Measurements from ENCODE around the gene ZNF740. TPM values are rescaled to one million over a fixed set of nuclear protein-coding genes. Genes with fewer than 3 reads are reported as not detected.
"Not testable (repeated sequence)": the region's sequence is repeated elsewhere in the genome, so short reads cannot be mapped to it uniquely, and the experiment has no call there.

ZNF740 gene
- total RNA-seq, 2 experiments from 2014 or later: 31.6 to 58.2 TPM

- no TSS peak for BruUV-seq (replicated peaks)
- CTCF ChIA-PET (ENCODE audit: unreplicated experiment): no interaction called here
- Histone ChIP-seq H3K4me2 (ENCODE audit: low read length) (no peak overlapping the region), H3K9me3 (ENCODE audit: low read length) (no peaks in the 10 kb centered on the region), H3K79me2 (ENCODE audit: insufficient read depth, low read depth, low read length) (peaks cover 9% of the 10 kb centered on the region; the same call in 1 of the 2 replicates), H3K4me1 (ENCODE audit: insufficient read depth, low read length, poor library complexity, severe bottlenecking) (peaks cover 12% of the 10 kb centered on the region), H2AFZ (ENCODE audit: low read length) (no peak overlapping the region), H4K20me1 (ENCODE audit: insufficient read depth, low read length) (no peaks in the 10 kb centered on the region), H3K27ac (ENCODE audit: low read depth, low read length, poor library complexity, severe bottlenecking) (no peak overlapping the region), H3K36me3 (ENCODE audit: insufficient read depth, low read length) (no peaks in the 10 kb centered on the region), H3K9me2 (ENCODE audit: insufficient read depth, low read length) (no peaks in the 10 kb centered on the region), H3K4me3 (ENCODE audit: low read depth, low read length, poor library complexity, severe bottlenecking) (no peak overlapping the region)
- intact Hi-C loops (cut with micrococcal nuclease; ENCODE audit: unreplicated experiment): no loop called here
- POLR2A ChIA-PET: no interaction called here
- TF ChIP-seq EZH2phosphoT487 (IDR thresholded peaks at IDR 0.05; ENCODE audit: borderline replicate concordance, low read depth, low read length): no peak
- TF ChIP-seq CTCF (conservative IDR thresholded peaks at IDR 0.05; ENCODE audit: low read length): peak; percentile 63
- DNase-seq (ENCODE audit: low spot score): peak; percentile 38
These were observed 5.5 kb upstream of the ZNF740 start for GRCh38 chr12:53174881-53175491.

- no TSS peak for BruUV-seq (replicated peaks)
- no peak for TF ChIP-seq EZH2phosphoT487 (IDR thresholded peaks at IDR 0.05; ENCODE audit: borderline replicate concordance, low read depth, low read length)
- TF ChIP-seq CTCF (conservative IDR thresholded peaks at IDR 0.05; ENCODE audit: low read length): no peak
- Histone ChIP-seq H3K4me2 (ENCODE audit: low read length) (no peak overlapping the region), H3K9me3 (ENCODE audit: low read length) (peaks cover 2% of the 10 kb centered on the region; the same call in 1 of the 2 replicates), H3K36me3 (ENCODE audit: insufficient read depth, low read length) (peaks cover 2% of the 10 kb centered on the region), H3K9me2 (ENCODE audit: insufficient read depth, low read length) (no peaks in the 10 kb centered on the region), H3K4me1 (ENCODE audit: insufficient read depth, low read length, poor library complexity, severe bottlenecking) (peaks cover 18% of the 10 kb centered on the region), H3K27ac (ENCODE audit: low read depth, low read length, poor library complexity, severe bottlenecking) (no peak overlapping the region), H3K4me3 (ENCODE audit: low read depth, low read length, poor library complexity, severe bottlenecking) (no peak overlapping the region), H3K79me2 (ENCODE audit: insufficient read depth, low read depth, low read length) (peaks cover 17% of the 10 kb centered on the region), H4K20me1 (ENCODE audit: insufficient read depth, low read length) (no peaks in the 10 kb centered on the region), H2AFZ (ENCODE audit: low read length) (no peak overlapping the region)
- CTCF ChIA-PET (ENCODE audit: unreplicated experiment): no interaction called here
- POLR2A ChIA-PET: interaction anchor here (0.6 to 1.1 kb wide), 3 partner anchors 22 to 25 kb away, joined by 3 read pairs; no protein-coding TSS in a partner anchor
- DNase-seq (ENCODE audit: low spot score): no peak
- intact Hi-C loops (cut with micrococcal nuclease; ENCODE audit: unreplicated experiment): no loop called here
These were observed 3.8 kb upstream of the ZNF740 start for GRCh38 chr12:53176750-53177149.

- H4K20me1 ChIP-seq (ENCODE audit: insufficient read depth, low read length); intact Hi-C loops (cut with micrococcal nuclease; ENCODE audit: unreplicated experiment); H2AFZ ChIP-seq (ENCODE audit: low read length); H3K9me2 ChIP-seq (ENCODE audit: insufficient read depth, low read length); H3K27ac ChIP-seq (ENCODE audit: low read depth, low read length, poor library complexity, severe bottlenecking); H3K36me3 ChIP-seq (ENCODE audit: insufficient read depth, low read length); CTCF ChIA-PET (ENCODE audit: unreplicated experiment); BruUV-seq (replicated peaks); DNase-seq (ENCODE audit: low spot score); H3K4me2 ChIP-seq (ENCODE audit: low read length); H3K4me3 ChIP-seq (ENCODE audit: low read depth, low read length, poor library complexity, severe bottlenecking); H3K9me3 ChIP-seq (ENCODE audit: low read length): not testable (repeated sequence)
- Histone ChIP-seq H3K4me1 (ENCODE audit: insufficient read depth, low read length, poor library complexity, severe bottlenecking) (peaks cover 24% of the 10 kb centered on the region), H3K79me2 (ENCODE audit: insufficient read depth, low read depth, low read length) (peaks cover 24% of the 10 kb centered on the region)
- POLR2A ChIA-PET: interaction anchor here (0.8 to 1.1 kb wide), 2 partner anchors 21 to 22 kb away, joined by 3 read pairs; no protein-coding TSS in a partner anchor
These were observed 3.1 kb upstream of the ZNF740 start for GRCh38 chr12:53177447-53177846.

DNA sequence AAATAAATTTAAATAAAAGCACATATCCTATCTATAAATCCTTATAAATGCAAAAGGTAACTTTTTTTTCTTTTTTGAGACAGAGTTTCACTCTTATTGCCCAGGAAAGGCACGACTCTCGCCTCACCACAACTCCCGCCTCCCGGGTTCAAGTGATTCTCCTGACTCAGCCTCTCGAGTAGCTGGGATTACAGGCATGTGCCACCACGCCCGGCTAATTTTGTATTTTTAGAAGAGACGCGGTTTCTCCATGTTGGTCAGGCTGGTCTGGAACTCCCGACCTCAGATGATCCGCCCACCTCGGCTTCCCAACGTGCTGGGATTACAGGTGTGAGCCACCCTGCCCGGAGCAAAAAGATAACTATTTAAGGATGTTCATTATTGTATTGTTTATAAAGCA is 1.7 kb upstream of the ZNF740 start:
- H3K4me2 ChIP-seq (ENCODE audit: low read length): peak overlapping the region; percentile 100

More for the DNA sequence above, 1.7 kb upstream of the ZNF740 start:
- H3K4me3 ChIP-seq (ENCODE audit: low read depth, low read length, poor library complexity, severe bottlenecking); H3K9me2 ChIP-seq (ENCODE audit: insufficient read depth, low read length); H2AFZ ChIP-seq (ENCODE audit: low read length); H3K9me3 ChIP-seq (ENCODE audit: low read length); intact Hi-C loops (cut with micrococcal nuclease; ENCODE audit: unreplicated experiment); H3K27ac ChIP-seq (ENCODE audit: low read depth, low read length, poor library complexity, severe bottlenecking); H4K20me1 ChIP-seq (ENCODE audit: insufficient read depth, low read length); BruUV-seq (replicated peaks); DNase-seq (ENCODE audit: low spot score); CTCF ChIA-PET (ENCODE audit: unreplicated experiment): not testable (repeated sequence)
- POLR2A ChIA-PET: interaction anchor here (1.0 to 1.5 kb wide), 3 partner anchors 17 to 30 kb away, joined by 3 to 5 read pairs (median 4); no protein-coding TSS in a partner anchor
- Histone ChIP-seq H3K36me3 (ENCODE audit: insufficient read depth, low read length) (peaks cover 23% of the 10 kb centered on the region), H3K79me2 (ENCODE audit: insufficient read depth, low read depth, low read length) (peaks cover 37% of the 10 kb centered on the region), H3K4me1 (ENCODE audit: insufficient read depth, low read length, poor library complexity, severe bottlenecking) (peaks cover 38% of the 10 kb centered on the region)

Data from OCI-LY7 (cell line).